Liver (tissue), 9 donors: ENCODE results near the gene NTM. TPM values are rescaled to one million over a fixed set of nuclear protein-coding genes. Genes with fewer than 3 reads are reported as not detected.

Experiments used
- DNase-seq: peaks from one replicate; pipeline ENCODE4 v3.0.0-alpha.2; 2017; ENCODE audit warnings: low spot score
- H3K27ac ChIP-seq, 2 donors: one replicate each; pipeline ENCODE4 v1.7.0; 2013; ENCODE audit warnings: inconsistent platforms in 2 of 2, low read length in 2 of 2, control low read depth in 1 of 2, low read depth in 1 of 2, mild to moderate bottlenecking in 1 of 2
- H3K27me3 ChIP-seq, 4 donors: one replicate each; pipeline versions ENCODE4 v1.6.1 to v1.7.0; 2013; ENCODE audit warnings: low read length in 3 of 4, inconsistent platforms in 1 of 4, mild to moderate bottlenecking in 1 of 4, moderate library complexity in 1 of 4; ENCODE audit not compliant: control insufficient read depth in 4 of 4, insufficient read depth in 4 of 4
- H3K36me3 ChIP-seq, 4 donors: one replicate each; pipeline versions ENCODE4 v1.6.1 to v1.7.0; 2013; ENCODE audit warnings: low read length in 3 of 4, mild to moderate bottlenecking in 3 of 4, low read depth in 1 of 4, moderate library complexity in 1 of 4; ENCODE audit not compliant: control insufficient read depth in 4 of 4, insufficient read depth in 3 of 4
- H3K4me1 ChIP-seq, 4 donors: one replicate each; pipeline versions ENCODE4 v1.6.1 to v1.7.0; 2013; ENCODE audit warnings: low read length in 3 of 4, mild to moderate bottlenecking in 3 of 4, moderate library complexity in 1 of 4; ENCODE audit not compliant: control insufficient read depth in 4 of 4, insufficient read depth in 4 of 4
- H3K4me3 ChIP-seq, 3 donors: one replicate each; pipeline versions ENCODE4 v1.6.1 to v1.7.0; 2013; ENCODE audit warnings: low read length in 3 of 3, control low read depth in 1 of 3, low read depth in 1 of 3, mild to moderate bottlenecking in 1 of 3
- H3K9ac ChIP-seq, 2 donors: one replicate each; pipeline ENCODE4 v1.7.0; 2013; ENCODE audit warnings: low read length in 2 of 2, mild to moderate bottlenecking in 2 of 2, moderate library complexity in 2 of 2, control low read depth in 1 of 2, low read depth in 1 of 2
- H3K9me3 ChIP-seq, 4 donors: one replicate each; pipeline versions ENCODE4 v1.6.1 to v1.7.0; 2013; ENCODE audit warnings: low read length in 3 of 4; ENCODE audit not compliant: control insufficient read depth in 4 of 4
- EGR1 ChIP-seq, 2 donors: IDR thresholded peaks; 2 replicates each; pipeline ENCODE4 v1.6.1; 2016 to 2018; ENCODE audit warnings: antibody characterized with exemption in 2 of 2, low read depth in 2 of 2
- FOXA1 ChIP-seq: IDR thresholded peaks from 2 replicates; pipeline ENCODE4 v1.6.1; 2016; ENCODE audit warnings: antibody characterized with exemption
- FOXA2 ChIP-seq: IDR thresholded peaks from 2 replicates; pipeline ENCODE4 v1.6.1; 2016; ENCODE audit warnings: antibody characterized with exemption
- GABPA ChIP-seq, 2 donors: IDR thresholded peaks in 1 of 2; conservative IDR thresholded peaks in 1 of 2; 2 replicates each; pipeline ENCODE4 v1.6.1; 2016; ENCODE audit warnings: antibody characterized with exemption in 2 of 2, mild to moderate bottlenecking in 1 of 2, moderate library complexity in 1 of 2
- HNF4A ChIP-seq, 2 donors: conservative IDR thresholded peaks; 2 replicates each; pipeline ENCODE4 v1.6.1; 2016; ENCODE audit warnings: antibody characterized with exemption in 2 of 2, mild to moderate bottlenecking in 2 of 2
- HNF4G ChIP-seq: IDR thresholded peaks from 2 replicates; pipeline ENCODE4 v1.6.1; 2016; ENCODE audit warnings: antibody characterized with exemption
- JUND ChIP-seq, 2 donors: IDR thresholded peaks; 2 replicates each; pipeline ENCODE4 v1.6.1; 2016; ENCODE audit warnings: antibody characterized with exemption in 2 of 2
- NR2F2 ChIP-seq: IDR thresholded peaks from 2 replicates; pipeline ENCODE4 v1.6.1; 2016; ENCODE audit warnings: antibody characterized with exemption
- RAD21 ChIP-seq, 2 donors: IDR thresholded peaks; 2 replicates each; pipeline ENCODE4 v1.6.1; 2016; ENCODE audit warnings: antibody characterized with exemption in 2 of 2, mild to moderate bottlenecking in 2 of 2
- RXRA ChIP-seq, 2 donors: IDR thresholded peaks; 2 replicates each; pipeline ENCODE4 v1.6.1; 2017 to 2018; ENCODE audit warnings: antibody characterized with exemption in 2 of 2, mild to moderate bottlenecking in 1 of 2
- SP1 ChIP-seq: IDR thresholded peaks from 2 replicates; pipeline ENCODE4 v1.6.1; 2018; ENCODE audit warnings: antibody characterized with exemption, mild to moderate bottlenecking
- TAF1 ChIP-seq: conservative IDR thresholded peaks from 2 replicates; pipeline ENCODE4 v1.6.1; 2016; ENCODE audit warnings: antibody characterized with exemption, mild to moderate bottlenecking
- ZBTB33 ChIP-seq: IDR thresholded peaks from 2 replicates; pipeline ENCODE4 v1.6.1; 2016; ENCODE audit warnings: antibody characterized with exemption
- WGBS: extraction: QIAGEN DNeasy Blood & Tissue Kit; methylation state at CpG from one replicate; pipeline ENCODE4 v1.1.7; 2013; 5-methylcytosine and 5-hydroxymethylcytosine counted together
- polyA plus RNA-seq, 2 donors: library from polyadenylated mRNA; stranded (reverse) in 1 of 2; unstranded in 1 of 2; fragments of 200-250 nt in 1 of 2; fragments of >200 nt in 1 of 2; fragmentation: Nextera tagmentation in 1 of 2; extraction: Ambion mirVana in 1 of 2; gene quantifications; one replicate each; pipeline versions ENCODE4 v1.2.1 to v1.2.3, GENCODE V29; 2013 to 2015
- total RNA-seq, 2 donors: library from RNA; depleted of rRNA; stranded (reverse); fragments of >200 nt; gene quantifications; one replicate each; pipeline ENCODE4 v1.2.3, GENCODE V29; 2014
- TF ChIP-seq, protein P1 (sequence below): IDR thresholded peaks from 2 replicates; pipeline ENCODE4 v1.6.1; 2016; ENCODE audit warnings: antibody characterized with exemption, mild to moderate bottlenecking
- TF ChIP-seq, protein P2 (sequence below): IDR thresholded peaks from 2 replicates; pipeline ENCODE4 v1.6.1; 2016; ENCODE audit warnings: antibody characterized with exemption
- TF ChIP-seq, protein P3 (sequence below): fragments of 150-350 bp; IDR thresholded peaks from 2 replicates; pipeline ENCODE4 v1.5.1; 2017; ENCODE audit warnings: improper control_type of control experiment, low read depth, low read length; ENCODE audit not compliant: missing input control
- donor health status: healthy.
- donor health status: healthy.
- donor health status: healthy.
- donor health status: healthy.
- donor health status: healthy.

The NTM gene
- total and polyA plus RNA-seq, 4 donors: 0.08 to 1.1 (median 0.08) TPM; not detected in 1

- TF ChIP-seq, protein P1, sequence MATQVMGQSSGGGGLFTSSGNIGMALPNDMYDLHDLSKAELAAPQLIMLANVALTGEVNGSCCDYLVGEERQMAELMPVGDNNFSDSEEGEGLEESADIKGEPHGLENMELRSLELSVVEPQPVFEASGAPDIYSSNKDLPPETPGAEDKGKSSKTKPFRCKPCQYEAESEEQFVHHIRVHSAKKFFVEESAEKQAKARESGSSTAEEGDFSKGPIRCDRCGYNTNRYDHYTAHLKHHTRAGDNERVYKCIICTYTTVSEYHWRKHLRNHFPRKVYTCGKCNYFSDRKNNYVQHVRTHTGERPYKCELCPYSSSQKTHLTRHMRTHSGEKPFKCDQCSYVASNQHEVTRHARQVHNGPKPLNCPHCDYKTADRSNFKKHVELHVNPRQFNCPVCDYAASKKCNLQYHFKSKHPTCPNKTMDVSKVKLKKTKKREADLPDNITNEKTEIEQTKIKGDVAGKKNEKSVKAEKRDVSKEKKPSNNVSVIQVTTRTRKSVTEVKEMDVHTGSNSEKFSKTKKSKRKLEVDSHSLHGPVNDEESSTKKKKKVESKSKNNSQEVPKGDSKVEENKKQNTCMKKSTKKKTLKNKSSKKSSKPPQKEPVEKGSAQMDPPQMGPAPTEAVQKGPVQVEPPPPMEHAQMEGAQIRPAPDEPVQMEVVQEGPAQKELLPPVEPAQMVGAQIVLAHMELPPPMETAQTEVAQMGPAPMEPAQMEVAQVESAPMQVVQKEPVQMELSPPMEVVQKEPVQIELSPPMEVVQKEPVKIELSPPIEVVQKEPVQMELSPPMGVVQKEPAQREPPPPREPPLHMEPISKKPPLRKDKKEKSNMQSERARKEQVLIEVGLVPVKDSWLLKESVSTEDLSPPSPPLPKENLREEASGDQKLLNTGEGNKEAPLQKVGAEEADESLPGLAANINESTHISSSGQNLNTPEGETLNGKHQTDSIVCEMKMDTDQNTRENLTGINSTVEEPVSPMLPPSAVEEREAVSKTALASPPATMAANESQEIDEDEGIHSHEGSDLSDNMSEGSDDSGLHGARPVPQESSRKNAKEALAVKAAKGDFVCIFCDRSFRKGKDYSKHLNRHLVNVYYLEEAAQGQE: no peak
- TF ChIP-seq, protein P2, sequence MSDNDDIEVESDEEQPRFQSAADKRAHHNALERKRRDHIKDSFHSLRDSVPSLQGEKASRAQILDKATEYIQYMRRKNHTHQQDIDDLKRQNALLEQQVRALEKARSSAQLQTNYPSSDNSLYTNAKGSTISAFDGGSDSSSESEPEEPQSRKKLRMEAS: no peak
- no peak for TF ChIP-seq EGR1 (IDR thresholded peaks at IDR 0.05; ENCODE audit: low read depth in 2 of 2)
Observed at GRCh38 chr11:132349811-132350733, 979.7 kb downstream of the NTM start (continued).

- Histone ChIP-seq H3K9me3 (no peaks in the 10 kb centered on the region), H3K36me3 (no peaks in the 10 kb centered on the region), H3K27ac (peak overlapping the region; percentile 80 to 85), H3K9ac (no peak overlapping the region), H3K27me3 (no peaks in the 10 kb centered on the region), H3K4me3 (no peak overlapping the region), H3K4me1 (peaks cover 3 to 18% (median 14%) of the 10 kb centered on the region in 4 donors)
- WGBS: 38% methylated on average over 7 of the region's 7 CpGs
- DNase-seq: no peak
- no peak for TF ChIP-seq HNF4G
- peak; percentile 30 to 80 for TF ChIP-seq RXRA (IDR thresholded peaks at IDR 0.05)
- TF ChIP-seq EGR1 (IDR thresholded peaks at IDR 0.05; ENCODE audit: low read depth in 2 of 2): no peak
- TF ChIP-seq, protein P3, sequence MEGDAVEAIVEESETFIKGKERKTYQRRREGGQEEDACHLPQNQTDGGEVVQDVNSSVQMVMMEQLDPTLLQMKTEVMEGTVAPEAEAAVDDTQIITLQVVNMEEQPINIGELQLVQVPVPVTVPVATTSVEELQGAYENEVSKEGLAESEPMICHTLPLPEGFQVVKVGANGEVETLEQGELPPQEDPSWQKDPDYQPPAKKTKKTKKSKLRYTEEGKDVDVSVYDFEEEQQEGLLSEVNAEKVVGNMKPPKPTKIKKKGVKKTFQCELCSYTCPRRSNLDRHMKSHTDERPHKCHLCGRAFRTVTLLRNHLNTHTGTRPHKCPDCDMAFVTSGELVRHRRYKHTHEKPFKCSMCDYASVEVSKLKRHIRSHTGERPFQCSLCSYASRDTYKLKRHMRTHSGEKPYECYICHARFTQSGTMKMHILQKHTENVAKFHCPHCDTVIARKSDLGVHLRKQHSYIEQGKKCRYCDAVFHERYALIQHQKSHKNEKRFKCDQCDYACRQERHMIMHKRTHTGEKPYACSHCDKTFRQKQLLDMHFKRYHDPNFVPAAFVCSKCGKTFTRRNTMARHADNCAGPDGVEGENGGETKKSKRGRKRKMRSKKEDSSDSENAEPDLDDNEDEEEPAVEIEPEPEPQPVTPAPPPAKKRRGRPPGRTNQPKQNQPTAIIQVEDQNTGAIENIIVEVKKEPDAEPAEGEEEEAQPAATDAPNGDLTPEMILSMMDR: no peak
- no peak for TF ChIP-seq TAF1
- no peak for TF ChIP-seq GABPA (IDR thresholded peaks at IDR 0.05 in 1 of 2, conservative IDR thresholded peaks at IDR 0.05 in 1 of 2)
- no peak for TF ChIP-seq FOXA1
- TF ChIP-seq, protein P1: no peak
- peak; percentile 79 to 88 for TF ChIP-seq HNF4A (conservative IDR thresholded peaks at IDR 0.05)
- peak in 1 of 2 donors; percentile 50 for TF ChIP-seq JUND (IDR thresholded peaks at IDR 0.05)
- peak; percentile 34 for TF ChIP-seq ZBTB33
- TF ChIP-seq NR2F2: no peak
- TF ChIP-seq, protein P2: peak; percentile 28
- TF ChIP-seq RAD21 (IDR thresholded peaks at IDR 0.05): peak; percentile 16 to 41
- peak; percentile 23 for TF ChIP-seq SP1
- peak; percentile 32 for TF ChIP-seq FOXA2
Observed at GRCh38 chr11:132351050-132351449, 980.6 kb downstream of the NTM start.
